ENCODE data around the gene FOXL2.

FOXL2 gene

GRCh38 chr3:138944929-138945708 lies 1.8 kb downstream of the FOXL2 start:
- no peak for TF ChIP-seq CTCF (IDR thresholded peaks at IDR 0.05; ENCODE audit: low read depth, low read length)
- no peak overlapping the region for H3K4me3 ChIP-seq (ENCODE audit: low read depth, low read length)
- no peaks in the 10 kb centered on the region for H3K27me3 ChIP-seq (ENCODE audit: insufficient read depth, low read depth, severe bottlenecking)
- H3K27ac ChIP-seq: no peak overlapping the region
- H3K9me3 ChIP-seq (ENCODE audit: severe bottlenecking): peaks cover 3% of the 10 kb centered on the region
- H3K36me3 ChIP-seq: no peaks in the 10 kb centered on the region
- no peak for DNase-seq

- no peak for DNase-seq
- H3K4me3 ChIP-seq (ENCODE audit: low read depth, low read length): no peak overlapping the region
- H3K27me3 ChIP-seq (ENCODE audit: insufficient read depth, low read depth, severe bottlenecking): no peaks in the 10 kb centered on the region
Measured at GRCh38 chr3:138944654-138944928, 2.3 kb downstream of the FOXL2 start.

GRCh38 chr3:138943724-138944653 lies 2.9 kb downstream of the FOXL2 start:
- H3K27me3 ChIP-seq (ENCODE audit: insufficient read depth, low read depth, severe bottlenecking): no peaks in the 10 kb centered on the region
- H3K9me3 ChIP-seq (ENCODE audit: severe bottlenecking): peaks cover 3% of the 10 kb centered on the region
- DNase-seq: no peak
- no peak for TF ChIP-seq CTCF (IDR thresholded peaks at IDR 0.05; ENCODE audit: low read depth, low read length)
- no peak overlapping the region for H3K27ac ChIP-seq
- no peak overlapping the region for H3K4me3 ChIP-seq (ENCODE audit: low read depth, low read length)
- no peaks in the 10 kb centered on the region for H3K36me3 ChIP-seq

More at GRCh38 chr3:138944654-138944928, 2.3 kb downstream of the FOXL2 start:
- no peaks in the 10 kb centered on the region for H3K36me3 ChIP-seq
- peaks cover 3% of the 10 kb centered on the region for H3K9me3 ChIP-seq (ENCODE audit: severe bottlenecking)
- TF ChIP-seq CTCF (IDR thresholded peaks at IDR 0.05; ENCODE audit: low read depth, low read length): no peak
- H3K27ac ChIP-seq: no peak overlapping the region

GRCh38 chr3:138942861-138943623 lies 3.9 kb downstream of the FOXL2 start:
- no peak for DNase-seq
- no peaks in the 10 kb centered on the region for H3K36me3 ChIP-seq
- H3K4me3 ChIP-seq (ENCODE audit: low read depth, low read length): no peak overlapping the region
- H3K27me3 ChIP-seq (ENCODE audit: insufficient read depth, low read depth, severe bottlenecking): no peaks in the 10 kb centered on the region
- no peak for TF ChIP-seq CTCF (IDR thresholded peaks at IDR 0.05; ENCODE audit: low read depth, low read length)
- H3K27ac ChIP-seq: no peak overlapping the region
- peaks cover 3% of the 10 kb centered on the region for H3K9me3 ChIP-seq (ENCODE audit: severe bottlenecking)

- H3K27me3 ChIP-seq (ENCODE audit: insufficient read depth, low read depth, severe bottlenecking): no peaks in the 10 kb centered on the region
Measured at GRCh38 chr3:138942271-138942670, 4.7 kb downstream of the FOXL2 start.

More at GRCh38 chr3:138942271-138942670, 4.7 kb downstream of the FOXL2 start:
- Histone ChIP-seq H3K27ac (no peak overlapping the region), H3K9me3 (ENCODE audit: severe bottlenecking) (peaks cover 3% of the 10 kb centered on the region), H3K4me3 (ENCODE audit: low read depth, low read length) (no peak overlapping the region), H3K36me3 (no peaks in the 10 kb centered on the region)
- DNase-seq: no peak
- TF ChIP-seq CTCF (IDR thresholded peaks at IDR 0.05; ENCODE audit: low read depth, low read length): no peak
